LNCaP clone FGC (cell line): ENCODE results near the gene GDPD1.
A peak's percentile ranks its signal among the peaks of the same experiment; 100 is the strongest.

ENCODE experiments used
- DNase-seq: peaks from one replicate; pipeline ENCODE4 v3.0.0-alpha.2; 2011; ENCODE audit warnings: low read depth
- H3K4me3 ChIP-seq: 2 replicates; pipeline ENCODE4 v1.5.1; 2011; ENCODE audit warnings: mild to moderate bottlenecking, low read depth, low read length, control low read depth
- CTCF ChIP-seq: IDR thresholded peaks from 2 replicates; pipeline ENCODE4 v1.5.1; 2012; ENCODE audit warnings: mild to moderate bottlenecking; ENCODE audit not compliant: control insufficient read depth, insufficient read depth; ENCODE audit errors: extremely low read depth

Gene GDPD1

GRCh38 chr17:59292174-59292523, 71.8 kb downstream of the GDPD1 start:
- DNase-seq, result no peak

GRCh38 chr17:59296190-59296589, 75.9 kb downstream of the GDPD1 start:
- no peak overlapping the region for H3K4me3 ChIP-seq
- no peak for TF ChIP-seq CTCF
- DNase-seq, result no peak

More at GRCh38 chr17:59292174-59292523, 71.8 kb downstream of the GDPD1 start:
- H3K4me3 ChIP-seq, result no peak overlapping the region
- no peak for TF ChIP-seq CTCF

- no peak for TF ChIP-seq CTCF
- H3K4me3 ChIP-seq, result no peak overlapping the region
- DNase-seq, result no peak
Measured at GRCh38 chr17:59298521-59298920, 78.2 kb downstream of the GDPD1 start.

GRCh38 chr17:59299400-59300092, 79.2 kb downstream of the GDPD1 start:
- DNase-seq, result peak; percentile 76
- TF ChIP-seq CTCF, result no peak
- no peak overlapping the region for H3K4me3 ChIP-seq

- TF ChIP-seq CTCF, result no peak
- no peak for DNase-seq
- no peak overlapping the region for H3K4me3 ChIP-seq
Measured at GRCh38 chr17:59300941-59301340, 80.6 kb downstream of the GDPD1 start.

- no peak overlapping the region for H3K4me3 ChIP-seq
- no peak for TF ChIP-seq CTCF
- no peak for DNase-seq
Measured at GRCh38 chr17:59304811-59305210, 84.5 kb downstream of the GDPD1 start.
